ENCODE data around the gene HCST.
"Not testable (repeated sequence)": the region's sequence is repeated elsewhere in the genome, so short reads cannot be mapped to it uniquely, and the experiment has no call there.

The HCST gene

GRCh38 chr19:35905178-35905727 is 2.9 kb downstream of the HCST start:
- no peak overlapping the region for H3K4me3 ChIP-seq (ENCODE audit: low read depth, low read length)
- TF ChIP-seq CTCF (IDR thresholded peaks at IDR 0.05; ENCODE audit: borderline replicate concordance, insufficient read depth, low read depth, low read length) = no peak

- TF ChIP-seq CTCF (IDR thresholded peaks at IDR 0.05; ENCODE audit: borderline replicate concordance, insufficient read depth, low read depth, low read length) = no peak
- H3K4me3 ChIP-seq (ENCODE audit: low read depth, low read length) = no peak overlapping the region
Observed at GRCh38 chr19:35907377-35907745, 5.0 kb downstream of the HCST start.

GRCh38 chr19:35908010-35908441 is 5.7 kb downstream of the HCST start, which contains the start of gene TYROBP:
Gene TYROBP (minus strand): TSS chr19:35908295. CDS start chr19:35908228, 67 bp downstream.
- peak within 1 kb of the TSS; percentile 5 for H3K4me3 ChIP-seq (ENCODE audit: low read depth, low read length)
- TF ChIP-seq CTCF (IDR thresholded peaks at IDR 0.05; ENCODE audit: borderline replicate concordance, insufficient read depth, low read depth, low read length) = no peak

- no peak for TF ChIP-seq CTCF (IDR thresholded peaks at IDR 0.05; ENCODE audit: borderline replicate concordance, insufficient read depth, low read depth, low read length)
- H3K4me3 ChIP-seq (ENCODE audit: low read depth, low read length) = peak overlapping the region; percentile 5
Observed at GRCh38 chr19:35908973-35909683, 6.8 kb downstream of the HCST start.

- TF ChIP-seq CTCF (IDR thresholded peaks at IDR 0.05; ENCODE audit: borderline replicate concordance, insufficient read depth, low read depth, low read length) = no peak
- H3K4me3 ChIP-seq (ENCODE audit: low read depth, low read length) = peak overlapping the region; percentile 2
Observed at GRCh38 chr19:35909684-35910035, 7.3 kb downstream of the HCST start.

GRCh38 chr19:35910355-35910754 is 8.0 kb downstream of the HCST start:
- H3K4me3 ChIP-seq (ENCODE audit: low read depth, low read length) = not testable (repeated sequence)

- no peak for TF ChIP-seq CTCF (IDR thresholded peaks at IDR 0.05; ENCODE audit: borderline replicate concordance, insufficient read depth, low read depth, low read length)
- no peak overlapping the region for H3K4me3 ChIP-seq (ENCODE audit: low read depth, low read length)
Observed at GRCh38 chr19:35911173-35911572, 8.8 kb downstream of the HCST start.
